MM.1S (cell line): ENCODE results near the gene KDF1.

ENCODE experiments used
- DNase-seq: peaks from one replicate; pipeline ENCODE4 v3.0.0-alpha.2; 2015
- H2AFZ ChIP-seq: fragments of 300-600 bp; sonication (generic); 2 replicates; pipeline ENCODE4 v1.6.0; 2016; ENCODE audit warnings: antibody characterized with exemption, low read length
- H3F3A ChIP-seq: fragments of 300-600 bp; sonication (generic); 2 replicates; pipeline ENCODE4 v1.6.1; 2016; ENCODE audit warnings: mild to moderate bottlenecking, antibody characterized with exemption, low read length, moderate library complexity, mixed read lengths; ENCODE audit not compliant: insufficient read depth
- H3K27ac ChIP-seq: fragments of 300-600 bp; sonication (generic); 2 replicates; pipeline ENCODE4 v1.5.1; 2016; ENCODE audit warnings: mild to moderate bottlenecking, low read length
- H3K27me3 ChIP-seq: fragments of 300-600 bp; sonication (generic); replicated peaks from 2 replicates; pipeline ENCODE4 v1.6.0; 2016; ENCODE audit warnings: low read length; ENCODE audit not compliant: insufficient read depth
- H3K36me3 ChIP-seq: fragments of 300-600 bp; sonication (generic); replicated peaks from 2 replicates; pipeline ENCODE4 v1.6.1; 2016; ENCODE audit warnings: mild to moderate bottlenecking, low read length, mixed read lengths; ENCODE audit not compliant: insufficient read depth
- H3K4me1 ChIP-seq: fragments of 300-600 bp; sonication (generic); 2 replicates; pipeline ENCODE4 v1.6.1; 2016; ENCODE audit warnings: low read length, mixed read lengths
- H3K4me2 ChIP-seq: fragments of 300-600 bp; sonication (generic); 2 replicates; pipeline ENCODE4 v1.6.0; 2016; ENCODE audit warnings: low read depth, low read length
- H3K4me3 ChIP-seq: fragments of 300-600 bp; sonication (generic); 2 replicates; pipeline ENCODE4 v1.5.1; 2016; ENCODE audit warnings: low read length, mixed read lengths
- H3K79me2 ChIP-seq: fragments of 300-600 bp; sonication (generic); 2 replicates; pipeline ENCODE4 v1.6.1; 2016; ENCODE audit warnings: mixed run types, low read length, mixed read lengths
- H3K9ac ChIP-seq: fragments of 300-600 bp; sonication (generic); 2 replicates; pipeline ENCODE4 v1.6.1; 2016; ENCODE audit warnings: low read length, mixed read lengths
- H3K9me2 ChIP-seq: fragments of 300-600 bp; sonication (generic); replicated peaks from 2 replicates; pipeline ENCODE4 v1.6.1; 2016; ENCODE audit warnings: mild to moderate bottlenecking, low read length, mixed read lengths; ENCODE audit not compliant: insufficient read depth
- H3K9me3 ChIP-seq: fragments of 300-600 bp; sonication (generic); replicated peaks from 2 replicates; pipeline ENCODE4 v1.6.1; 2016; ENCODE audit warnings: mild to moderate bottlenecking, low read length, mixed read lengths; ENCODE audit not compliant: insufficient read depth
- H4K20me1 ChIP-seq: fragments of 300-600 bp; sonication (generic); 2 replicates; pipeline ENCODE4 v1.6.1; 2016; ENCODE audit warnings: mild to moderate bottlenecking, low read length, moderate library complexity, mixed read lengths; ENCODE audit not compliant: insufficient read depth
- CTCF ChIP-seq: fragments of 300-600 bp; sonication (generic); IDR thresholded peaks from 2 replicates; pipeline ENCODE4 v1.5.1; 2016; ENCODE audit warnings: antibody characterized with exemption, low read length, mixed read lengths
- EZH2 ChIP-seq: fragments of 300-600 bp; sonication (generic); optimal IDR thresholded peaks from 2 replicates; pipeline ENCODE3; 2017; ENCODE audit warnings: low read depth, mild to moderate bottlenecking, antibody characterized with exemption, low read length, mixed read lengths
- EZH2phosphoT487 ChIP-seq: fragments of 300-600 bp; sonication (generic); IDR thresholded peaks from 2 replicates; pipeline ENCODE4 v1.6.1; 2018; ENCODE audit warnings: antibody characterized with exemption, low read length

KDF1 gene

GRCh38 chr1:26900001-26900814 lies 60.1 kb downstream of the KDF1 start, which contains the start of gene GPATCH3:
Gene GPATCH3, minus strand, starts transcription at chr1:26900467. Its CDS starts 25 bp downstream, at chr1:26900442.
- H4K20me1 ChIP-seq: no peaks in the 10 kb centered on the region
- peak within 1 kb of the TSS; percentile 87 for H3K4me3 ChIP-seq
- no peaks in the 10 kb centered on the region for H3K27me3 ChIP-seq
- H3K36me3 ChIP-seq: no peaks in the 10 kb centered on the region; the same call in 1 of the 2 replicates
- no peaks in the 10 kb centered on the region for H3K9me3 ChIP-seq
- H3K79me2 ChIP-seq: peaks cover 36% of the 10 kb centered on the region
- peak within 1 kb of the TSS; percentile 68 for H3K27ac ChIP-seq
- peak; percentile 91 for DNase-seq
- peaks cover 8% of the 10 kb centered on the region for H3K4me1 ChIP-seq
- H3K9me2 ChIP-seq: no peaks in the 10 kb centered on the region
- no peak for TF ChIP-seq EZH2phosphoT487
- no peak for TF ChIP-seq EZH2
- TF ChIP-seq CTCF: no peak
- H2AFZ ChIP-seq: peak within 1 kb of the TSS; percentile 85
- peak within 1 kb of the TSS; percentile 88 for H3K9ac ChIP-seq
- peaks cover 4% of the 10 kb centered on the region; the same call in 1 of the 2 replicates for H3F3A ChIP-seq
- peak within 1 kb of the TSS; percentile 75 for H3K4me2 ChIP-seq
